ENCODE results near the gene CAMK2B. TPM values are rescaled to one million over a fixed set of nuclear protein-coding genes. Genes with fewer than 3 reads are reported as not detected.

Gene CAMK2B
- total and polyA plus RNA-seq, 2 experiments from 2014 or later = not detected

DNA sequence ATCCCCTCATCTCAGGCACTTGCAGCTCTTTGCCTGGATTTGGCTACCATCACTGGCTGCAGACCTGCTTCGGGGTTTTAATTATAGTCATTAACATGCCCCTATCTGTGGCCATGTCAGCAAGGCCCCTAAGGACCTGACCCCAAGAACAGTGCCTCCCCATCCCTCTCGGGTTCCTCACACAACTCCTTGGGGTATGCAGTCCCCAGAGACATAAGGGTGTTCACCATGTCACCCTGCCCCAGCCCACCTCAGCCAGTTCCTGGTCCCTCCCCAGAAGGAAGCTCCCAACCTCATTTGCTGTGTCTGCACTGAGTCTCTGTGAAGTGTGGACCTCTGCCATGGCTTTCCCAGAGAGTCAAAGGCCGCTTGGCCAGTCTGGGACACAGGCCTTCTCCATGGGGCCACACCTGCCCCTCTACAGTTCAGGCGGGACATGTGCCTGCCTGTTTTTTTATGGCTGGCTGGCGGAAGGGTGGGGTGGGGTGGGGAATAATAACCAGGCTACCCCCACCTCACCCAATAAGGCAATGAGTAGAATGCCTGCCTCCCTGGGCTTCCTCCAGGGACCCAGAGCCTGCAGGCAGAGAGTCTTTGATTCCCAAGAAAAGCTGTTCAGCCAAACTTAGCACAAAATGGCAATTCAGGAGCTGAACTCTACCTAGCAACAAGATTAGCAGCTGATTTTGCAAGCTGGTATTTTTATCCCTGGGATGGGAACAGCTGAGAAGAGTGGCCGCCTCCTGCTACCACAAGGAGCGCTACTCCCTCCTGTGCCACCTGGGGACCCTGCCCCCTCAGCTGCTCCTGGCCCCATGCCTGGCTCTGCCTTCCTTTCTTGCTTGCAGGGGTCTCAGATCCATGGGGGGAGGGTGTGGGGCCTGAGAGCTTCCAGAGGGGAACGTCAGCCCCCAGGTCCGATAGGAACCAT lies 23.7 kb upstream of the CAMK2B start:
- Mint-ChIP-seq H3K27me3 (ENCODE audit: insufficient read depth, low read depth, poor library complexity) (peaks cover 2% of the 10 kb centered on the region), H3K4me3 (no peak overlapping the region), H3K9me3 (no peaks in the 10 kb centered on the region; the same call in 2 of the 3 replicates), H3K36me3 (ENCODE audit: low read depth) (no peaks in the 10 kb centered on the region), H3K4me1 (peaks cover 5% of the 10 kb centered on the region; the same call in 1 of the 3 replicates), H3K27ac (no peak overlapping the region)
- H3K9me2 ChIP-seq (ENCODE audit: insufficient read depth) = 0 out of 2 replicates have a peak, but pooled peaks cover 3% of the 10 kb centered on the region
- no peaks in the 10 kb centered on the region for H3K79me2 ChIP-seq (replicated peaks; ENCODE audit: insufficient read depth)
- 0 out of 2 replicates have a peak, but pooled peaks cover 7% of the 10 kb centered on the region for H3K27me3 ChIP-seq (ENCODE audit: insufficient read depth)
- DNase-seq (ENCODE audit: low spot score) (peak; percentile 76), ATAC-seq (peak; percentile 94)
- no peak overlapping the region for H3K4me2 ChIP-seq
- no peaks in the 10 kb centered on the region for H4K20me1 ChIP-seq (replicated peaks; ENCODE audit: insufficient read depth)
- H3F3A ChIP-seq (replicated peaks; ENCODE audit: low read depth) = no peaks in the 10 kb centered on the region
- H2AFZ ChIP-seq = peak overlapping the region; percentile 91
- TF ChIP-seq, protein P1, sequence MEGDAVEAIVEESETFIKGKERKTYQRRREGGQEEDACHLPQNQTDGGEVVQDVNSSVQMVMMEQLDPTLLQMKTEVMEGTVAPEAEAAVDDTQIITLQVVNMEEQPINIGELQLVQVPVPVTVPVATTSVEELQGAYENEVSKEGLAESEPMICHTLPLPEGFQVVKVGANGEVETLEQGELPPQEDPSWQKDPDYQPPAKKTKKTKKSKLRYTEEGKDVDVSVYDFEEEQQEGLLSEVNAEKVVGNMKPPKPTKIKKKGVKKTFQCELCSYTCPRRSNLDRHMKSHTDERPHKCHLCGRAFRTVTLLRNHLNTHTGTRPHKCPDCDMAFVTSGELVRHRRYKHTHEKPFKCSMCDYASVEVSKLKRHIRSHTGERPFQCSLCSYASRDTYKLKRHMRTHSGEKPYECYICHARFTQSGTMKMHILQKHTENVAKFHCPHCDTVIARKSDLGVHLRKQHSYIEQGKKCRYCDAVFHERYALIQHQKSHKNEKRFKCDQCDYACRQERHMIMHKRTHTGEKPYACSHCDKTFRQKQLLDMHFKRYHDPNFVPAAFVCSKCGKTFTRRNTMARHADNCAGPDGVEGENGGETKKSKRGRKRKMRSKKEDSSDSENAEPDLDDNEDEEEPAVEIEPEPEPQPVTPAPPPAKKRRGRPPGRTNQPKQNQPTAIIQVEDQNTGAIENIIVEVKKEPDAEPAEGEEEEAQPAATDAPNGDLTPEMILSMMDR (conservative IDR thresholded peaks at IDR 0.05; ENCODE audit: low read depth in 2 of 2) = peak; percentile 53 to 61
- no peak for TF ChIP-seq POLR2AphosphoS5 (IDR thresholded peaks at IDR 0.05; ENCODE audit: low read depth)
- no peak overlapping the region for H3K4me3 ChIP-seq
- no peaks in the 10 kb centered on the region for H3K36me3 ChIP-seq (ENCODE audit: insufficient read depth)
- no peaks in the 10 kb centered on the region; the same call in 1 of the 2 replicates for H3K4me1 ChIP-seq (ENCODE audit: insufficient read depth)
- H3K27ac ChIP-seq (ENCODE audit: low read depth) = no peak overlapping the region

DNA sequence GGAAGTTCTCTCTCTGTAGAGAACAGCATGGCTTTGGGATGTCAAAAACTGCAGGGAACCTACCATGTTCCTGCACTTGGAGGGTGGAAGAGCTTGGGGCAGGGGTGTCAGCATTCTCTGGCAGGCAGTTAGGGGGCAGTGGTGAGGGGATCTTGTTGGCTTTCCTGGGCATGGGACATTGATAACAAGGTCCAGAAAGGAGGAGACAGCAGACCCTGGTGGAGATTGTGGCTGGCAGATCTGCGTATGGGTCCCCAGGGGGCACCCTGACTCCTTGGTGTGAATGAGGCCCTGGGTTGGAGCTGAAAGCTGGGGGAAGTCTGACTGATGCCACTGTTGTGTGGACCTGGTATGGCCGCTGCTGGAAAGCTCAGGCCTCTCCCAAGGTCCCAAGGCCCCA lies 22.9 kb upstream of the CAMK2B start:
- Mint-ChIP-seq H3K27ac (no peak overlapping the region), H3K4me3 (no peak overlapping the region), H3K36me3 (ENCODE audit: low read depth) (no peaks in the 10 kb centered on the region), H3K27me3 (ENCODE audit: insufficient read depth, low read depth, poor library complexity) (peaks cover 2% of the 10 kb centered on the region), H3K9me3 (peaks cover 5% of the 10 kb centered on the region), H3K4me1 (peaks cover 5% of the 10 kb centered on the region; the same call in 1 of the 3 replicates)
- no peak for TF ChIP-seq ZNF114 (CRISPR knock-in tag; IDR thresholded peaks at IDR 0.05)
- TF ChIP-seq, protein P1 (conservative IDR thresholded peaks at IDR 0.05; ENCODE audit: low read depth in 2 of 2) = peak; percentile 57 to 68
- H3K79me2 ChIP-seq (replicated peaks; ENCODE audit: insufficient read depth) = no peaks in the 10 kb centered on the region
- no peaks in the 10 kb centered on the region for H3F3A ChIP-seq (replicated peaks; ENCODE audit: low read depth)
- 0 out of 2 replicates have a peak, but pooled peaks cover 3% of the 10 kb centered on the region for H3K9me2 ChIP-seq (ENCODE audit: insufficient read depth)
- no peaks in the 10 kb centered on the region for H4K20me1 ChIP-seq (replicated peaks; ENCODE audit: insufficient read depth)
- no peak overlapping the region for H3K4me3 ChIP-seq
- no peaks in the 10 kb centered on the region; the same call in 1 of the 2 replicates for H3K4me1 ChIP-seq (ENCODE audit: insufficient read depth)
- H3K27ac ChIP-seq (ENCODE audit: low read depth) = no peak overlapping the region
- DNase-seq (ENCODE audit: low spot score) (peak; percentile 79), ATAC-seq (peak; percentile 91)
- H2AFZ ChIP-seq = peak overlapping the region; percentile 78
- H3K4me2 ChIP-seq = no peak overlapping the region
- 0 out of 2 replicates have a peak, but pooled peaks cover 7% of the 10 kb centered on the region for H3K27me3 ChIP-seq (ENCODE audit: insufficient read depth)
- H3K36me3 ChIP-seq (ENCODE audit: insufficient read depth) = no peaks in the 10 kb centered on the region

Data from GM23338 (cell line).